Measurements from ENCODE around the gene DLG3. TPM values are rescaled to one million over a fixed set of nuclear protein-coding genes. Genes with fewer than 3 reads are reported as not detected.

DLG3 gene
- total RNA-seq, 1 donor from 2014 or later: 107 TPM

- H3K4me3 Mint-ChIP-seq (ENCODE audit: low read depth): no peak overlapping the region
- H3K9me3 Mint-ChIP-seq (ENCODE audit: low read depth): no peaks in the 10 kb centered on the region
- no peaks in the 10 kb centered on the region for H3K27me3 Mint-ChIP-seq
- TF ChIP-seq CTCF (IDR thresholded peaks at IDR 0.05; ENCODE audit: unreplicated experiment): no peak
- H3K27ac Mint-ChIP-seq: peak overlapping the region; percentile 29
- H3K4me1 Mint-ChIP-seq (ENCODE audit: low read depth): no peaks in the 10 kb centered on the region
- no peak for DNase-seq (ENCODE audit: low spot score, unreplicated experiment)
- peaks cover 31% of the 10 kb centered on the region for H3K36me3 Mint-ChIP-seq (ENCODE audit: insufficient read depth)
Measured at GRCh38 chrX:70496491-70496890, 51.9 kb downstream of the DLG3 start.

GRCh38 chrX:70497026-70497425 lies 52.4 kb downstream of the DLG3 start:
- Mint-ChIP-seq H3K27ac (no peak overlapping the region), H3K4me1 (ENCODE audit: low read depth) (no peaks in the 10 kb centered on the region), H3K9me3 (ENCODE audit: low read depth) (no peaks in the 10 kb centered on the region), H3K36me3 (ENCODE audit: insufficient read depth) (peaks cover 31% of the 10 kb centered on the region), H3K4me3 (ENCODE audit: low read depth) (no peak overlapping the region), H3K27me3 (no peaks in the 10 kb centered on the region)
- no peak for DNase-seq (ENCODE audit: low spot score, unreplicated experiment)
- TF ChIP-seq CTCF (IDR thresholded peaks at IDR 0.05; ENCODE audit: unreplicated experiment): no peak

GRCh38 chrX:70498129-70498528 lies 53.5 kb downstream of the DLG3 start:
- Mint-ChIP-seq H3K4me1 (ENCODE audit: low read depth) (no peaks in the 10 kb centered on the region), H3K9me3 (ENCODE audit: low read depth) (no peaks in the 10 kb centered on the region), H3K27ac (peak overlapping the region; percentile 62), H3K36me3 (ENCODE audit: insufficient read depth) (peaks cover 29% of the 10 kb centered on the region), H3K27me3 (no peaks in the 10 kb centered on the region), H3K4me3 (ENCODE audit: low read depth) (no peak overlapping the region)
- TF ChIP-seq CTCF (IDR thresholded peaks at IDR 0.05; ENCODE audit: unreplicated experiment): no peak
- DNase-seq (ENCODE audit: low spot score, unreplicated experiment): no peak

GRCh38 chrX:70500826-70501225 lies 56.2 kb downstream of the DLG3 start:
- H3K27me3 Mint-ChIP-seq: no peaks in the 10 kb centered on the region
- no peaks in the 10 kb centered on the region for H3K4me1 Mint-ChIP-seq (ENCODE audit: low read depth)
- peaks cover 3% of the 10 kb centered on the region for H3K9me3 Mint-ChIP-seq (ENCODE audit: low read depth)
- no peak overlapping the region for H3K27ac Mint-ChIP-seq
- no peak for TF ChIP-seq CTCF (IDR thresholded peaks at IDR 0.05; ENCODE audit: unreplicated experiment)
- no peak for DNase-seq (ENCODE audit: low spot score, unreplicated experiment)
- peaks cover 26% of the 10 kb centered on the region for H3K36me3 Mint-ChIP-seq (ENCODE audit: insufficient read depth)
- no peak overlapping the region for H3K4me3 Mint-ChIP-seq (ENCODE audit: low read depth)

GRCh38 chrX:70504772-70505450 lies 60.3 kb downstream of the DLG3 start:
- H3K27me3 Mint-ChIP-seq: no peaks in the 10 kb centered on the region
- H3K36me3 Mint-ChIP-seq (ENCODE audit: insufficient read depth): peaks cover 20% of the 10 kb centered on the region
- H3K4me1 Mint-ChIP-seq (ENCODE audit: low read depth): peaks cover 16% of the 10 kb centered on the region
- H3K4me3 Mint-ChIP-seq (ENCODE audit: low read depth): no peak overlapping the region
- H3K27ac Mint-ChIP-seq: peak overlapping the region; percentile 35
- no peak for DNase-seq (ENCODE audit: low spot score, unreplicated experiment)
- peaks cover 12% of the 10 kb centered on the region for H3K9me3 Mint-ChIP-seq (ENCODE audit: low read depth)
- TF ChIP-seq CTCF (IDR thresholded peaks at IDR 0.05; ENCODE audit: unreplicated experiment): no peak

All from progenitor cell of endocrine pancreas (in vitro differentiated cells).